Upper lobe of left lung (tissue), 4 donors: ENCODE data around the gene TMEM121B.

Source experiments
- CTCF ChIP-seq, 6 experiments: fragments of 450-650 bp in 4 of 6; fragments of 200-600 bp in 2 of 6; sonication (generic) in 2 of 6; IDR thresholded peaks; one replicate each; pipeline ENCODE4 v1.5.1; 2016 to 2019; ENCODE audit warnings: antibody characterized with exemption in 6 of 6
- POLR2A ChIP-seq, 4 donors: fragments of 450-650 bp; IDR thresholded peaks; one replicate each; pipeline ENCODE4 v1.5.1; 2016 to 2017; ENCODE audit warnings: antibody characterized with exemption in 4 of 4, mild to moderate bottlenecking in 2 of 4
- POLR2AphosphoS5 ChIP-seq, 2 donors: sonication (generic); formaldehyde crosslinking; IDR thresholded peaks; one replicate each; pipeline ENCODE4 v1.5.1; 2017; ENCODE audit warnings: antibody characterized with exemption in 2 of 2

- no peak for TF ChIP-seq CTCF (IDR thresholded peaks at IDR 0.05)
- no peak for TF ChIP-seq POLR2A (IDR thresholded peaks at IDR 0.05)
- TF ChIP-seq POLR2AphosphoS5 (IDR thresholded peaks at IDR 0.05) = no peak
These were observed 29.3 kb downstream of the TMEM121B start for GRCh38 chr22:17091851-17092250.
